HG02884 (cell line): ENCODE data around the gene DACT1.

Source experiments
- ATAC-seq: cut with Tn5 transposase; IDR thresholded peaks from one replicate; pipeline ENCODE4 v1.9.1; 2021; ENCODE audit warnings: mild to moderate bottlenecking, moderate library complexity; ENCODE audit not compliant: unreplicated experiment

Gene DACT1

DNA sequence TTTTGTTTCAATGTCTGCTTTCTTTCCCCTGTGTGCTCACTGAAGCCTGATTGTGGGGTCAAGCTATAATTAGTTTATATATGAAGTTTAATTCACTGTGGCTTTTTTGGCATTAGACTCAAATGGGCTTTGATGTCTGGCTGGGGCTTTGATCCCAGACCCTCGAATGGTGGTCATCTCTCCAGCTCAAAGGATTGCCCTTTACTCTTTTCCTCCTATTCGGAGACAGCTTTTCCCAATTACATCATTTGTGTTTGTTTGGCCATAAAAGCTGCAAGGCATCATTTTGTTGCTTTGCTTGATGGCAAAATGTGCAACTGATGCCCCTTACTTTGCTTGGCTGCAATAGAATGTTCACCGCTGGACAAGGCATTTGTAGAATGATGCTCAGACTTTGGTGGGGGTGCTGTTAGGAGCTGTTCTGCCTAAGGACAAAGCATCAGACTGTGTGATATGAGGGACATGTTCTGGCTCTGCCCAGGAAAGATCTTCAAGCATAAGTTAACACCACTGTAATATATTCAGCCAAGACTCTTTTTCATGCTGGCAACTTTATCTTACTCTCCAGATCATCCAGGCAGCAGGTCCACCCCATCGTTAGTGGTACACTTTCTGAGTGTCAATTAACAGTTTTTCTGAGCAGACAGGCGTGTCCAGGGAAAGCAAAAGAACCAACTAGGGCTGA, 3.2 kb upstream of the DACT1 start:
- ATAC-seq: no peak

DNA sequence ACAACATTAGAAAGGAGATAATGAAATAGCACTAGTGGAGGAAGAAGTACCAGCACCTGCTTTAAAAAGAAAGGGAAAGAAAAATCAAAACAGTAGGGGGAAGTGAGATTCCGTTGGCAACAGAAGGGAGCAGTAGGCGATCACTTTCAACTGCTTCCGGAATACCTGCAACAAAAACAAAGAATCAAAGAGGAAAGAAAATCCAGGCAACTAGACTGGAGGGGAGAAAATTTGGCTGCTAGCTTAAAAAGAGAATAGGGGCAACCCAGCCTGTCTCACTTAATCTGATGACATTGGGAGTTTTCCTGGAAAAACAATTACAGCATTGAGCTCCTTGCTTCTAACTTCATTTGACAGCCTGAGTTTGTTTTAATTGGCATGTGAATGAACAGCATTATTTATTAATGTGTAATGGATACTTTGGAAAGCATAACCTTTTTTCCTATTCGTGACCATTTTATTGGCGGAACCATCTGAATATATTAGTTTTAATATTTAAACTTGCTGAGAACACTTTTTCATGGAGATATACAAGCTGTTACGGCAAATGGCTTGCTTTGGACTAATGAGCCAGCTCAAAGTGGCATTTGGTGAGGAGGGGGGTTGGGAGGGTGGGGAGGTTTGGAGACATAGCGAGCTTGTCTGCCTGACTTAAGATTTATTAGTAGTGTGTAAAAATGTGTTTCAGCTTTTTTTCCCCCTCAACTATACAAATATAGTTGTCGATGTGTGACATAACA, 2.5 kb upstream of the DACT1 start:
- no peak for ATAC-seq

DNA sequence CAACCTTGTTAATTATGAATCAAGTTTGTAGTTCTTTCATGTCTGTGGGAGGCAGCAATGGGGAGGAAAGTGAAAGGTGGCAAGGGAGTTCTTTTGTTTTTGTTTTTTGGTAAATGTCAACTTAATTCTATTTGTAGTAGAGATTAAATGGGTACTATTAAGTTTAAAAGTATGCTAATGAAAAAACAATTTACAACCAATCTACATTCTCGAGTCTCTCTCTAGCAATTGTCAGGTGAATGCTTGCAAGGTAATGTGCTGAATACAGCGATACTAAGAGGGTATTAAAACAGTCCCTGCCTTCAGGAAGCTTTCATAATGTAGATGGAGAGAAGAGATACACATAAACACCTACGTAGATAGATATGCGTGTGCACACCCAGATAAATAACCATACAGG, 1.6 kb upstream of the DACT1 start:
- ATAC-seq: no peak

GRCh38 chr14:58637040-58637390, 747 bp upstream of the DACT1 start:
- no peak for ATAC-seq

- peak; percentile 30 for ATAC-seq
Measured at GRCh38 chr14:58638231-58639197, 752 bp downstream of the DACT1 start.

GRCh38 chr14:58639198-58639565, 1.4 kb downstream of the DACT1 start:
- no peak for ATAC-seq

DNA sequence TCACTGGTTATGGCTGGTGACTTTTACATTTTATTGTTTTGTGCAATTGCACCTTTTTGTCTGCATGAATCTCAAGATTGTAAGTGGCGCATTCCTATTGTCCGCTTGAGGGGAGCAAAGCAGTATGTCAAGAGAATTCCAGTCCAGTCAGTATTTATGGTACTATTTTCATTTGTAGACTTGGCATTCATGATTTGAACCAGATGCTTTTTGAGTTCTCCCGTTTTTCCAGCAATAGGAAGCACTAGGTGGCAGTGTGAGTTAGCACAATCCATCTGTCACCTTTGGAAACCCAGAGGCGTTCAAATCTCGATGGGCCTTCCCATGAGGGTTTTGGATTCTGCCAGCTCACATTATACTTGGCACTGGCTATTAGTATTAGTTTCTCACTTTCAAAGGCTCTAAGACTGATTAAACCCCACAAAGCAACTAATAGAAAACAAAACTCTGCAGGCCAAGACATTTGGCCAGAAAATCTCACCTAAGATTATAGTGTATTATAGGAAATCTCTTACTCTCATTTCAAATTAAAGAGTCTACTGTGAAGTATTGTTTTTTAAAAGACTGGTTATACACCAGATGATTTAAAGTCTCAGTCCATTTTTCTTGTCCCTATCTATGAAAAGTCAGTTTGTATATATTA, 2.2 kb downstream of the DACT1 start:
- no peak for ATAC-seq

GRCh38 chr14:58640959-58641358, 3.2 kb downstream of the DACT1 start:
- ATAC-seq: no peak

DNA sequence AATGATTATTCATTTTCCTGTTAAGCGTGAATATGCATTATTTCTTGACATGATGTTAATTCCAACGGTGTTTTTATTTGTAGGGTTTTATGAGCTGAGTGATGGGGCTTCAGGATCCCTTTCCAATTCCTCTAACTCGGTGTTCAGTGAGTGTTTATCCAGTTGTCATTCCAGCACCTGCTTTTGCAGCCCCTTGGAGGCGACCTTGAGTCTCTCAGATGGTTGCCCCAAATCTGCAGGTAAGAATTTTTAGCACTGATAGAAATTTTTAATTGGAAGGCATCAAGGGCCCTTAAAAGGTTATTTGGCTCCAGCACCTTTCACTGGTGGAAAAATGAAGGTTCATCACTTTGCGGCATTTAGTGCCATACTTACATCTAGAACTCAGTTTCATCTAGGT, 3.7 kb downstream of the DACT1 start:
- ATAC-seq: no peak

GRCh38 chr14:58643366-58643765, 5.6 kb downstream of the DACT1 start:
- no peak for ATAC-seq

- ATAC-seq: no peak
Measured at GRCh38 chr14:58645641-58646040, 7.9 kb downstream of the DACT1 start.

GRCh38 chr14:58646479-58646878, 8.7 kb downstream of the DACT1 start:
- no peak for ATAC-seq

GRCh38 chr14:58647777-58648176, 10.0 kb downstream of the DACT1 start:
- ATAC-seq: no peak

- no peak for ATAC-seq
Measured at GRCh38 chr14:58650857-58651256, 13.1 kb downstream of the DACT1 start.

GRCh38 chr14:58656671-58657411, 19.1 kb downstream of the DACT1 start:
- ATAC-seq: no peak

- no peak for ATAC-seq
Measured at GRCh38 chr14:58659061-58659460, 21.3 kb downstream of the DACT1 start.

- ATAC-seq: no peak
Measured at GRCh38 chr14:58659846-58660245, 22.1 kb downstream of the DACT1 start.

- no peak for ATAC-seq
Measured at GRCh38 chr14:58660407-58660806, 22.6 kb downstream of the DACT1 start.

- no peak for ATAC-seq
Measured at GRCh38 chr14:58662018-58662417, 24.3 kb downstream of the DACT1 start.

DNA sequence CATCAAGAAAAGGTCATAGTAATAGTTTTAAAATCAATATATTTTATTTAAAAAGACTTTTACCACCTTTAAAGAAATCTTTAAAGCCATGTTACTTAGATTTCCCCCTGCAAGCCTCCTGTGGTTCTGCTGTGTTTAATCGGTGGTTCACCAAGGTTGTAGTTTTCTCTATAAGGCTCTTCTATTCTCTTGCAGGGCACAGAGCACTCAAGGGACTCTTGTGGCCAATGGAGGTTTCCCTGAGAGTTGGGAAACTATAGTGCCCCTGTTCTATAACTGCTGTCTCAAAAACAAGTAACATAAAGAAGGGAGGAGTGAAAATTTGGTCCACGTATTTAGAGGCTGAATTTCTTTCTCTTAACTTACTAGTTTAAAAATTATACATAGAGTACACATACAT, 25.0 kb downstream of the DACT1 start:
- no peak for ATAC-seq
